22Rv1 (cell line): ENCODE measurements around the gene GATAD2B.
A peak's percentile ranks its signal among the peaks of the same experiment; 100 is the strongest.

ENCODE experiments used
- H3K27ac ChIP-seq: fragments of 450-650 bp; 2 replicates; pipeline ENCODE4 v1.5.1; 2017
- ZFX ChIP-seq: fragments of 450-650 bp; IDR thresholded peaks from 2 replicates; pipeline ENCODE4 v1.6.1; 2017; ENCODE audit warnings: antibody characterized with exemption, borderline replicate concordance
- TF ChIP-seq, protein P1 (sequence below): fragments of 450-650 bp; IDR thresholded peaks from 2 replicates; pipeline ENCODE4 v1.5.1; 2017; ENCODE audit warnings: mild to moderate bottlenecking

GATAD2B gene

DNA sequence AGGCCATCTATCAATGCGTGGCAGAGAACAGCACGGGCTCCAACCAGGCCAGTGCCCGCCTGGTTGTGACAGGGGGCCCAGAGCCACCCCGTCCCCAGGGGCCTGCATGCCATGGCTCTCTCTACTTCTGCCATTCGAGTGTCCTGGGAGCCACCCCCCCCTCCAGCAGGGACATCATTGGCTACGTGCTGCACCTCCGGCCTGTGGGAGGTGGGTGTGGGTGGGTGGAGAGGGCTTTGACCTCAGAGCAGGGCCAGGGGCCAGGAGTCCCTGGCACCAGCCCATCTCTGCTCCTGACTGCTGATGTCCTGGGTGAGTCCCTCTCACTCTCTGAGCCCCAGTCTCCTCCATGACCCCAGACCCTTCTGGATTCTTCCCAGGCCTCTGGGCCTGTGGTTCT, 122.3 kb downstream of the GATAD2B start:
- no peak for TF ChIP-seq ZFX
- TF ChIP-seq, protein P1, sequence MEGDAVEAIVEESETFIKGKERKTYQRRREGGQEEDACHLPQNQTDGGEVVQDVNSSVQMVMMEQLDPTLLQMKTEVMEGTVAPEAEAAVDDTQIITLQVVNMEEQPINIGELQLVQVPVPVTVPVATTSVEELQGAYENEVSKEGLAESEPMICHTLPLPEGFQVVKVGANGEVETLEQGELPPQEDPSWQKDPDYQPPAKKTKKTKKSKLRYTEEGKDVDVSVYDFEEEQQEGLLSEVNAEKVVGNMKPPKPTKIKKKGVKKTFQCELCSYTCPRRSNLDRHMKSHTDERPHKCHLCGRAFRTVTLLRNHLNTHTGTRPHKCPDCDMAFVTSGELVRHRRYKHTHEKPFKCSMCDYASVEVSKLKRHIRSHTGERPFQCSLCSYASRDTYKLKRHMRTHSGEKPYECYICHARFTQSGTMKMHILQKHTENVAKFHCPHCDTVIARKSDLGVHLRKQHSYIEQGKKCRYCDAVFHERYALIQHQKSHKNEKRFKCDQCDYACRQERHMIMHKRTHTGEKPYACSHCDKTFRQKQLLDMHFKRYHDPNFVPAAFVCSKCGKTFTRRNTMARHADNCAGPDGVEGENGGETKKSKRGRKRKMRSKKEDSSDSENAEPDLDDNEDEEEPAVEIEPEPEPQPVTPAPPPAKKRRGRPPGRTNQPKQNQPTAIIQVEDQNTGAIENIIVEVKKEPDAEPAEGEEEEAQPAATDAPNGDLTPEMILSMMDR, result no peak
- no peak overlapping the region for H3K27ac ChIP-seq

DNA sequence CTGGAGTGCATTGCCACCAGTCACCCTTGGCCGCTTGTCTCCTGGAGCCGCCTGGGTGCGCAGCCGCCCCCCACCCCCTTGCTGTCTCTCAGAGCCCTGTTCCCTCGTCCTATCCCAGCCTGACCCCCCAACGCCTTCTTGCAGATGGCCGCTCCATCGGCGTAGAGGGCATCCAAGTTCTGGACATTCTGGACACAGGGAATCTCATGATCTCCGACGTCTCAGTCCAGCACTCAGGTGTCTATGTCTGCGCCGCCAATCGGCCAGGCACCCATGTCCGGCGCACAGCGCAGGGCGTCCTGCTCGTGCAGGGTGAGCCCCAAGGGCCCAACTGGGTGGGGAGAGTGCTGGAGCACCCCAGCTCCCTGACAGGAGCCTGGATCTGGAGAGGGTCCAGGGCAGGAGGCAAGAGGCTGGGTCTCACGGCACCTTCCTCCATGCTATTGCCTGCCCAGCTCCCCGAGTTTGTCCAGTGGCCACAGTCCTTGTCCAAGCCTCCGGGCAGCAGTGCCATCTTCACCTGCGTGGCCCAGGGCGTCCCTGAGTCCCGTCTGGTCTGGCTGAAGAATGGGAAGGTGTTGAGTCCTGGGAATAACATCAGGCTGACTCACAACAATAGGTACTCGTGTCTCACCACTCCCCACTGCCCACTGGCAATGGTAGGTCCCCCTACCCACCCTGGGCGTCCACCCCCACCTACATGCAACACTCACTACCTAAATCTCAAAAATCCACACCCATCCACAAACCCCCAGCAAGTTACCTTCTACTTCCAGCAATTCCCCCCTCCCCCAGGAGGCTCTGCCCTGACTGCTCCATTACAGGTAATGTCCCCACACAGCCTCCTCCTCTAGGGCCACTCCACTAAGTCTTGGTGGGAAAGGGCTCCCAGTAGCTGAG, 123.0 kb downstream of the GATAD2B start:
- no peak for TF ChIP-seq ZFX
- TF ChIP-seq, protein P1, result no peak
- no peak overlapping the region for H3K27ac ChIP-seq

DNA sequence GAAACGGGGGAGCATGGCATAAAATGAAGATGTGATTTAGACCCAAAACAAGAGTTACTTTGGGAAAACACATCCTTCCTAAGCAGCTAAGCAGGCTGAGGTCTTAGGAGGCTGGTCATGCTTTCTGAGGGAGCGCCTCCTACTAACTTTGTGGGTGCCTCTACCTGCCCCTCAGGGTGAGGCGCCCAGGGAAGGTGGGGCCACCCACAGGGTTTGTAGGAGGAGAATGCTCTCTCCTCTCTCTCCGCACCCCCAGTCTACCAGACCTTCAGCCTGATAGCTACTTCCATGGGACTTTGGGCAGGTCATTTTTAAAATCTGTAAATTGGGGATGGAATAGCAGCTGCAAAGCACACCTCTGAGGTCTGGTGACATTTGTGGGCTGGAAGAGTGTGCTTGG, 123.8 kb downstream of the GATAD2B start:
- TF ChIP-seq ZFX, result no peak
- TF ChIP-seq, protein P1, result no peak
- peak overlapping the region; percentile 20 for H3K27ac ChIP-seq

GRCh38 chr1:153798468-153798780, 124.3 kb downstream of the GATAD2B start:
- H3K27ac ChIP-seq, result peak overlapping the region; percentile 20
- TF ChIP-seq ZFX, result no peak
- TF ChIP-seq, protein P1, result no peak

DNA sequence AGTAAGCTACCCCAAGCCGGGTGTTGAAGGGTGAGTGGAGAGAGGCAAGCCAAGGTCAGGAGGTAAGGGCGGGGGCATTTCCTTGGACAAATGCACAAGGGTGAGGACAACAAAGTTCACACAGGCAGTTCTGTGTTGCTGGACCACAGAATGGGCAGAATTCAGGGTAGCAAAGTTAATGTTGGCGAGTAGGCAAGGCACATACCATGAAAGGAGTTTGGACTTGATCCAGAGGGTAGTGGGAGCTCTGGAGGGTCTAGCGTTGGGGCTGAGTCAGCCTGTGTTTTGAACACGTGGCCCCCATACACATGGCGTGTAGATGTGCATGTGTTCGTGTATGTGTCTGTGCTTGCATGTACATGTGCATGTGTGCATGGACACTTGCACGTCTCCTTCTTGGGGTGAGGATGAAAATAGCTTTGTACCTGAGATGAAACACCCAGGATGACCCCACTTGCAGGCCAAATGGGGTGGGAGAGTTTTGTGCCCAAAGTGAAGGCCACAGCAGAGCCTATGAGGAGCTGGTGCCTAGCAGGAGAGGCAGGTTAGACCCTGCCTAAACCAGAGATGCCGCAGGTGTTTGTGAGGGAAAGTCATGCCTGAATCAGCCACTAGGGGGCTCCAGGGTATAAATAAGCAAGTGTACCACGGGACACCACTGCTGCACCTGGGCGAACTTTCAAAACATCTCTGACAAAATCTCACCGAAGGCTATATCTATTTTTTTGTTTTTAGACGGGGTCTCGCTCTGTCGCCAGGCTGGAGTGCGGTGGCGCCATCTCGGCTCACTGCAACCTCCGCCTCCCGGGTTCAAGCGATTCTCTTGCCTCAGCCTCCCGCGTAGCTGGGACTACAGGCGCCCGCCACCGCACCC, 125.7 kb downstream of the GATAD2B start:
- no peak overlapping the region; the same call in 1 of the 2 replicates for H3K27ac ChIP-seq
- TF ChIP-seq, protein P1, result peak; percentile 98
- no peak for TF ChIP-seq ZFX

- H3K27ac ChIP-seq, result no peak overlapping the region
- TF ChIP-seq, protein P1, result no peak
- TF ChIP-seq ZFX, result no peak
Observed at GRCh38 chr1:153795934-153796785, 126.6 kb downstream of the GATAD2B start.
